A673 (cell line): ENCODE data around the gene RNF19B.

ENCODE experiments used
- CTCF ChIP-seq: fragments of 300-800, 200-600 bp; sonication (generic); conservative IDR thresholded peaks from 2 replicates; pipeline ENCODE4 v1.5.1; 2017; ENCODE audit warnings: low read depth, mild to moderate bottlenecking, antibody characterized with exemption, low read length, moderate library complexity, mixed read lengths
- EZH2 ChIP-seq: fragments of 200-600 bp; sonication (generic); IDR thresholded peaks from 2 replicates; pipeline ENCODE4 v1.6.1; 2017; ENCODE audit warnings: borderline replicate concordance, low read depth, mild to moderate bottlenecking, mixed read lengths, antibody characterized with exemption, low read length; ENCODE audit not compliant: poor library complexity, severe bottlenecking

GRCh38 chr1:32946413-32946812 is 18.2 kb downstream of the RNF19B start:
- no peak for TF ChIP-seq CTCF
- TF ChIP-seq EZH2, result no peak
